NT2/D1 (cell line): Measurements from ENCODE around the gene CD7.

Experiments used
- YY1 ChIP-seq: IDR thresholded peaks from 2 replicates; pipeline ENCODE4 v1.6.1; 2011; ENCODE audit not compliant: insufficient read length, insufficient read depth
- ZNF274 ChIP-seq: IDR thresholded peaks from 2 replicates; pipeline ENCODE4 v1.6.1; 2011; ENCODE audit warnings: mild to moderate bottlenecking, low read depth, low read length

GRCh38 chr17:82321947-82322466 is 4.6 kb upstream of the CD7 start:
- TF ChIP-seq ZNF274: no peak
- no peak for TF ChIP-seq YY1
